Dendritic cell treated with granulocyte-macrophage colony-stimulating factor and Interleukin-4, amounts not matched to agents 40 ng/mL and 50 ng/mL, for 4 days (primary cell): ENCODE results near the gene MAST4.

Source experiments
- H3K27ac Mint-ChIP-seq: one replicate; pipeline ENCODE4 v1.8.0; 2022; ENCODE audit warnings: mild to moderate bottlenecking, mixed read lengths
- H3K27me3 Mint-ChIP-seq: one replicate; pipeline ENCODE4 v1.8.0; 2022; ENCODE audit warnings: mild to moderate bottlenecking, mixed read lengths
- H3K36me3 Mint-ChIP-seq: one replicate; pipeline ENCODE4 v1.8.0; 2022; ENCODE audit warnings: low read depth, mixed read lengths
- H3K4me1 Mint-ChIP-seq: one replicate; pipeline ENCODE4 v1.8.0; 2022; ENCODE audit warnings: low read depth, mixed read lengths
- H3K4me3 Mint-ChIP-seq: one replicate; pipeline ENCODE4 v1.8.0; 2022; ENCODE audit warnings: mild to moderate bottlenecking, moderate library complexity, mixed read lengths
- H3K9me3 Mint-ChIP-seq: one replicate; pipeline ENCODE4 v1.8.0; 2022; ENCODE audit warnings: mixed read lengths
- intact Hi-C: fragments of 100-400 bp; cut with micrococcal nuclease; formaldehyde crosslinking; loops from one replicate; pipeline ENCODE4 v1.15.0; 2022

The MAST4 gene

GRCh38 chr5:66897356-66897755 lies 301.2 kb downstream of the MAST4 start:
- Mint-ChIP-seq H3K9me3 (no peaks in the 10 kb centered on the region), H3K4me3 (no peak overlapping the region), H3K27me3 (peaks cover 2% of the 10 kb centered on the region), H3K4me1 (no peaks in the 10 kb centered on the region), H3K27ac (no peak overlapping the region), H3K36me3 (no peaks in the 10 kb centered on the region)
- intact Hi-C loops, result no loop called here

GRCh38 chr5:66898241-66898995 lies 302.2 kb downstream of the MAST4 start:
- H3K4me1 Mint-ChIP-seq, result no peaks in the 10 kb centered on the region
- H3K4me3 Mint-ChIP-seq, result no peak overlapping the region
- H3K27ac Mint-ChIP-seq, result no peak overlapping the region
- peaks cover 2% of the 10 kb centered on the region for H3K27me3 Mint-ChIP-seq
- H3K9me3 Mint-ChIP-seq, result no peaks in the 10 kb centered on the region
- no peaks in the 10 kb centered on the region for H3K36me3 Mint-ChIP-seq
- intact Hi-C loops, result no loop called here

- intact Hi-C loops, result no loop called here
These were observed 307.0 kb downstream of the MAST4 start for GRCh38 chr5:66903218-66903617.

GRCh38 chr5:66903709-66904108 lies 307.5 kb downstream of the MAST4 start:
- H3K27ac Mint-ChIP-seq, result no peak overlapping the region
- H3K36me3 Mint-ChIP-seq, result no peaks in the 10 kb centered on the region
- intact Hi-C loops, result no loop called here
- no peaks in the 10 kb centered on the region for H3K27me3 Mint-ChIP-seq
- H3K4me3 Mint-ChIP-seq, result no peak overlapping the region
- no peaks in the 10 kb centered on the region for H3K4me1 Mint-ChIP-seq
- no peaks in the 10 kb centered on the region for H3K9me3 Mint-ChIP-seq

More at GRCh38 chr5:66903218-66903617, 307.0 kb downstream of the MAST4 start:
- H3K27me3 Mint-ChIP-seq, result no peaks in the 10 kb centered on the region
- H3K36me3 Mint-ChIP-seq, result no peaks in the 10 kb centered on the region
- no peaks in the 10 kb centered on the region for H3K4me1 Mint-ChIP-seq
- H3K9me3 Mint-ChIP-seq, result no peaks in the 10 kb centered on the region
- no peak overlapping the region for H3K27ac Mint-ChIP-seq
- H3K4me3 Mint-ChIP-seq, result no peak overlapping the region

- intact Hi-C loops, result no loop called here
- Mint-ChIP-seq H3K4me1 (no peaks in the 10 kb centered on the region), H3K36me3 (no peaks in the 10 kb centered on the region), H3K4me3 (no peak overlapping the region), H3K27ac (no peak overlapping the region), H3K9me3 (no peaks in the 10 kb centered on the region), H3K27me3 (no peaks in the 10 kb centered on the region)
These were observed 308.0 kb downstream of the MAST4 start for GRCh38 chr5:66904189-66904588.

- Mint-ChIP-seq H3K27me3 (no peaks in the 10 kb centered on the region), H3K4me3 (no peak overlapping the region), H3K36me3 (no peaks in the 10 kb centered on the region), H3K27ac (no peak overlapping the region), H3K9me3 (no peaks in the 10 kb centered on the region), H3K4me1 (no peaks in the 10 kb centered on the region)
- intact Hi-C loops, result no loop called here
These were observed 309.8 kb downstream of the MAST4 start for GRCh38 chr5:66906021-66906420.

GRCh38 chr5:66908230-66908629 lies 312.0 kb downstream of the MAST4 start:
- Mint-ChIP-seq H3K27ac (no peak overlapping the region), H3K4me3 (no peak overlapping the region), H3K9me3 (no peaks in the 10 kb centered on the region), H3K36me3 (no peaks in the 10 kb centered on the region), H3K4me1 (no peaks in the 10 kb centered on the region), H3K27me3 (no peaks in the 10 kb centered on the region)
- intact Hi-C loops, result no loop called here

- Mint-ChIP-seq H3K4me1 (no peaks in the 10 kb centered on the region), H3K27me3 (no peaks in the 10 kb centered on the region), H3K4me3 (no peak overlapping the region), H3K9me3 (no peaks in the 10 kb centered on the region), H3K27ac (no peak overlapping the region), H3K36me3 (no peaks in the 10 kb centered on the region)
- intact Hi-C loops, result no loop called here
These were observed 313.2 kb downstream of the MAST4 start for GRCh38 chr5:66909364-66909763.

GRCh38 chr5:66912787-66913186 lies 316.6 kb downstream of the MAST4 start:
- no peaks in the 10 kb centered on the region for H3K36me3 Mint-ChIP-seq
- intact Hi-C loops, result no loop called here

GRCh38 chr5:66915531-66915930 lies 319.3 kb downstream of the MAST4 start:
- Mint-ChIP-seq H3K9me3 (no peaks in the 10 kb centered on the region), H3K4me1 (no peaks in the 10 kb centered on the region), H3K36me3 (no peaks in the 10 kb centered on the region), H3K27me3 (no peaks in the 10 kb centered on the region), H3K27ac (no peak overlapping the region), H3K4me3 (no peak overlapping the region)
- intact Hi-C loops, result no loop called here

More at GRCh38 chr5:66912787-66913186, 316.6 kb downstream of the MAST4 start:
- Mint-ChIP-seq H3K4me1 (no peaks in the 10 kb centered on the region), H3K27me3 (no peaks in the 10 kb centered on the region), H3K4me3 (no peak overlapping the region), H3K9me3 (no peaks in the 10 kb centered on the region), H3K27ac (no peak overlapping the region)

- no peaks in the 10 kb centered on the region for H3K9me3 Mint-ChIP-seq
- H3K36me3 Mint-ChIP-seq, result no peaks in the 10 kb centered on the region
- intact Hi-C loops, result no loop called here
- no peak overlapping the region for H3K4me3 Mint-ChIP-seq
- H3K27ac Mint-ChIP-seq, result no peak overlapping the region
- no peaks in the 10 kb centered on the region for H3K27me3 Mint-ChIP-seq
- no peaks in the 10 kb centered on the region for H3K4me1 Mint-ChIP-seq
These were observed 326.7 kb downstream of the MAST4 start for GRCh38 chr5:66922881-66923280.

- Mint-ChIP-seq H3K27me3 (no peaks in the 10 kb centered on the region), H3K36me3 (no peaks in the 10 kb centered on the region), H3K4me3 (no peak overlapping the region), H3K27ac (no peak overlapping the region), H3K4me1 (no peaks in the 10 kb centered on the region), H3K9me3 (no peaks in the 10 kb centered on the region)
- intact Hi-C loops, result no loop called here
These were observed 327.3 kb downstream of the MAST4 start for GRCh38 chr5:66923457-66923856.

- H3K36me3 Mint-ChIP-seq, result no peaks in the 10 kb centered on the region
- H3K27me3 Mint-ChIP-seq, result no peaks in the 10 kb centered on the region
- no peak overlapping the region for H3K27ac Mint-ChIP-seq
- H3K9me3 Mint-ChIP-seq, result no peaks in the 10 kb centered on the region
- intact Hi-C loops, result no loop called here
- no peaks in the 10 kb centered on the region for H3K4me1 Mint-ChIP-seq
- no peak overlapping the region for H3K4me3 Mint-ChIP-seq
These were observed 327.7 kb downstream of the MAST4 start for GRCh38 chr5:66923922-66924321.

- no peaks in the 10 kb centered on the region for H3K27me3 Mint-ChIP-seq
- H3K9me3 Mint-ChIP-seq, result no peaks in the 10 kb centered on the region
- intact Hi-C loops, result no loop called here
- H3K4me1 Mint-ChIP-seq, result no peaks in the 10 kb centered on the region
- no peak overlapping the region for H3K4me3 Mint-ChIP-seq
- H3K27ac Mint-ChIP-seq, result no peak overlapping the region
- H3K36me3 Mint-ChIP-seq, result no peaks in the 10 kb centered on the region
These were observed 330.9 kb downstream of the MAST4 start for GRCh38 chr5:66927140-66927539.

- H3K9me3 Mint-ChIP-seq, result no peaks in the 10 kb centered on the region
- no peaks in the 10 kb centered on the region for H3K36me3 Mint-ChIP-seq
- H3K4me3 Mint-ChIP-seq, result no peak overlapping the region
- no peaks in the 10 kb centered on the region for H3K4me1 Mint-ChIP-seq
- intact Hi-C loops, result no loop called here
- no peak overlapping the region for H3K27ac Mint-ChIP-seq
- no peaks in the 10 kb centered on the region for H3K27me3 Mint-ChIP-seq
These were observed 333.1 kb downstream of the MAST4 start for GRCh38 chr5:66929281-66929680.
